ENCODE results near the gene PCDHB16.
"Not testable (repeated sequence)": the region's sequence is repeated elsewhere in the genome, so short reads cannot be mapped to it uniquely, and the experiment has no call there.

PCDHB16 gene

GRCh38 chr5:141208478-141208877 lies 26.3 kb downstream of the PCDHB16 start, which contains the start of gene PCDHB12:
TSS of gene PCDHB12 (plus strand) at chr5:141208719. CDS start at chr5:141208908, 189 bp downstream.
- H2AFZ ChIP-seq (ENCODE audit: low read depth), result no peak within 1 kb of the TSS
- no peak within 1 kb of the TSS for H3K27ac ChIP-seq
- TF ChIP-seq, protein P1, sequence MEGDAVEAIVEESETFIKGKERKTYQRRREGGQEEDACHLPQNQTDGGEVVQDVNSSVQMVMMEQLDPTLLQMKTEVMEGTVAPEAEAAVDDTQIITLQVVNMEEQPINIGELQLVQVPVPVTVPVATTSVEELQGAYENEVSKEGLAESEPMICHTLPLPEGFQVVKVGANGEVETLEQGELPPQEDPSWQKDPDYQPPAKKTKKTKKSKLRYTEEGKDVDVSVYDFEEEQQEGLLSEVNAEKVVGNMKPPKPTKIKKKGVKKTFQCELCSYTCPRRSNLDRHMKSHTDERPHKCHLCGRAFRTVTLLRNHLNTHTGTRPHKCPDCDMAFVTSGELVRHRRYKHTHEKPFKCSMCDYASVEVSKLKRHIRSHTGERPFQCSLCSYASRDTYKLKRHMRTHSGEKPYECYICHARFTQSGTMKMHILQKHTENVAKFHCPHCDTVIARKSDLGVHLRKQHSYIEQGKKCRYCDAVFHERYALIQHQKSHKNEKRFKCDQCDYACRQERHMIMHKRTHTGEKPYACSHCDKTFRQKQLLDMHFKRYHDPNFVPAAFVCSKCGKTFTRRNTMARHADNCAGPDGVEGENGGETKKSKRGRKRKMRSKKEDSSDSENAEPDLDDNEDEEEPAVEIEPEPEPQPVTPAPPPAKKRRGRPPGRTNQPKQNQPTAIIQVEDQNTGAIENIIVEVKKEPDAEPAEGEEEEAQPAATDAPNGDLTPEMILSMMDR (conservative IDR thresholded peaks at IDR 0.05; ENCODE audit: low read depth, low read length), result no peak
- H3K4me3 ChIP-seq (IDR thresholded peaks at IDR 0.05; ENCODE audit: insufficient read depth, low read depth, low read length), result no peak within 1 kb of the TSS
- no peak within 1 kb of the TSS for H3K4me2 ChIP-seq
- no peaks in the 10 kb centered on the region for H3K36me3 ChIP-seq (ENCODE audit: insufficient read depth)
- H4K20me1 ChIP-seq (ENCODE audit: insufficient read depth), result no peaks in the 10 kb centered on the region
- no peaks in the 10 kb centered on the region for H3K27me3 ChIP-seq (ENCODE audit: insufficient read depth, low read depth)
- no peak within 1 kb of the TSS for H3K9ac ChIP-seq
- no peaks in the 10 kb centered on the region for H3K79me2 ChIP-seq (ENCODE audit: insufficient read depth, low read depth)
- no peaks in the 10 kb centered on the region for H3K4me1 ChIP-seq (ENCODE audit: low read depth, poor library complexity, severe bottlenecking)

DNA sequence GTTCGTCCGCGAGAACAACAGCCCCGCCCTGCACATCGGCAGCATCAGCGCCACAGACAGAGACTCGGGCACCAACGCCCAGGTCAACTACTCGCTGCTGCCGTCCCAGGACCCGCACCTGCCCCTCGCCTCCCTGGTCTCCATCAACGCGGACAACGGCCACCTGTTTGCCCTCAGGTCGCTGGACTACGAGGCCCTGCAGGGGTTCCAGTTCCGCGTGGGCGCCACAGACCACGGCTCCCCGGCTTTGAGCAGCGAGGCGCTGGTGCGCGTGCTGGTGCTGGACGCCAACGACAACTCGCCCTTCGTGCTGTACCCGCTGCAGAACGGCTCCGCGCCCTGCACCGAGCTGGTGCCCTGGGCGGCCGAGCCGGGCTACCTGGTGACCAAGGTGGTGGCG lies 28.1 kb downstream of the PCDHB16 start:
- not testable (repeated sequence) for H3K4me2 ChIP-seq; H3K27ac ChIP-seq; H3K36me3 ChIP-seq (ENCODE audit: insufficient read depth); H4K20me1 ChIP-seq (ENCODE audit: insufficient read depth); H3K4me1 ChIP-seq (ENCODE audit: low read depth, poor library complexity, severe bottlenecking); H3K9ac ChIP-seq; H3K79me2 ChIP-seq (ENCODE audit: insufficient read depth, low read depth); H2AFZ ChIP-seq (ENCODE audit: low read depth); H3K27me3 ChIP-seq (ENCODE audit: insufficient read depth, low read depth); H3K4me3 ChIP-seq (IDR thresholded peaks at IDR 0.05; ENCODE audit: insufficient read depth, low read depth, low read length)

DNA sequence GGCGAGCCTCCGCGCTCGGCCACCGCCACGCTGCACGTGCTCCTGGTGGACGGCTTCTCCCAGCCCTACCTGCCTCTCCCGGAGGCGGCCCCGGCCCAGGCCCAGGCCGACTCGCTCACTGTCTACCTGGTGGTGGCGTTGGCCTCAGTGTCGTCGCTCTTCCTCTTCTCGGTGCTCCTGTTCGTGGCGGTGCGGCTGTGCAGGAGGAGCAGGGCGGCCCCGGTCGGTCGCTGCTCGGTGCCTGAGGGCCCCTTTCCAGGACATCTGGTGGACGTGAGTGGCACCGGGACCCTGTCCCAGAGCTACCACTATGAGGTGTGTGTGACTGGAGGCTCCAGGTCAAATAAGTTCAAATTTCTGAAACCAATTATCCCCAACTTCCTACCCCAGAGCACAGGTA lies 28.7 kb downstream of the PCDHB16 start:
- H3K27ac ChIP-seq; H3K36me3 ChIP-seq (ENCODE audit: insufficient read depth); H3K27me3 ChIP-seq (ENCODE audit: insufficient read depth, low read depth); H3K4me1 ChIP-seq (ENCODE audit: low read depth, poor library complexity, severe bottlenecking); H2AFZ ChIP-seq (ENCODE audit: low read depth); H3K79me2 ChIP-seq (ENCODE audit: insufficient read depth, low read depth); H3K4me3 ChIP-seq (IDR thresholded peaks at IDR 0.05; ENCODE audit: insufficient read depth, low read depth, low read length); H4K20me1 ChIP-seq (ENCODE audit: insufficient read depth); H3K4me2 ChIP-seq; H3K9ac ChIP-seq: not testable (repeated sequence)

DNA sequence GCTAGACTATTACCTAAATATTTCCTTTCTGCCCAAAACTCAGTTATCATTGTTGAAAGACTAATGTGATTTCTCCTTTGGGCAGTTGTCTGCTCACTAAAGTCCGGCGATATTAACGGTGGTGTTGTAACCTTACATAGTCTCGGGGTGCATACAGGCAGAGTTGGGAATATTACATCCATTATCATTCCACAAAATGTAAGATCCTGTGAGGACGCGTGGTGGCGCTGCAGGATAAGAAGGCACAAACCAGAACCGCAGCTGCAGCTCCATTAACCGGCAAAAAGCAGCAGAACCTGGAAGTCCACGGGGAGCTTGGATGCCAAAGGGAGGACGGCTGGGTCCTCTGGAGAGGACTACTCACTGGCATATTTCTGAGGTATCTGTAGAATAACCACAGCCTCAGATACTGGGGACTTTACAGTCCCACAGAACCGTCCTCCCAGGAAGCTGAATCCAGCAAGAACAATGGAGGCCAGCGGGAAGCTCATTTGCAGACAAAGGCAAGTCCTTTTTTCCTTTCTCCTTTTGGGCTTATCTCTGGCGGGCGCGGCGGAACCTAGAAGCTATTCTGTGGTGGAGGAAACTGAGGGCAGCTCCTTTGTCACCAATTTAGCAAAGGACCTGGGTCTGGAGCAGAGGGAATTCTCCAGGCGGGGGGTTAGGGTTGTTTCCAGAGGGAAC lies 31.6 kb downstream of the PCDHB16 start, which contains the start of gene PCDHB13:
PCDHB13 (plus strand) TSS at position 264 of the 684 bp plus-strand sequence; CDS start at position 469, 205 bp downstream.
- not testable (repeated sequence) for H3K27me3 ChIP-seq (ENCODE audit: insufficient read depth, low read depth); H2AFZ ChIP-seq (ENCODE audit: low read depth); H3K4me1 ChIP-seq (ENCODE audit: low read depth, poor library complexity, severe bottlenecking); H3K27ac ChIP-seq; H3K4me2 ChIP-seq; H3K9ac ChIP-seq; H4K20me1 ChIP-seq (ENCODE audit: insufficient read depth); H3K36me3 ChIP-seq (ENCODE audit: insufficient read depth); H3K79me2 ChIP-seq (ENCODE audit: insufficient read depth, low read depth); H3K4me3 ChIP-seq (IDR thresholded peaks at IDR 0.05; ENCODE audit: insufficient read depth, low read depth, low read length)

DNA sequence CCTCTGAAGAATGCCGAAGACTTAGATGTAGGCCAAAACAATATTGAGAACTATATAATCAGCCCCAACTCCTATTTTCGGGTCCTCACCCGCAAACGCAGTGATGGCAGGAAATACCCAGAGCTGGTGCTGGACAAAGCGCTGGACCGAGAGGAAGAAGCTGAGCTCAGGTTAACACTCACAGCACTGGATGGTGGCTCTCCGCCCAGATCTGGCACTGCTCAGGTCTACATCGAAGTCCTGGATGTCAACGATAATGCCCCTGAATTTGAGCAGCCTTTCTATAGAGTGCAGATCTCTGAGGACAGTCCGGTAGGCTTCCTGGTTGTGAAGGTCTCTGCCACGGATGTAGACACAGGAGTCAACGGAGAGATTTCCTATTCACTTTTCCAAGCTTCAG lies 32.4 kb downstream of the PCDHB16 start:
- not testable (repeated sequence) for H3K4me2 ChIP-seq; H3K9ac ChIP-seq; H4K20me1 ChIP-seq (ENCODE audit: insufficient read depth); H3K27ac ChIP-seq; H3K36me3 ChIP-seq (ENCODE audit: insufficient read depth); H3K27me3 ChIP-seq (ENCODE audit: insufficient read depth, low read depth); H3K4me1 ChIP-seq (ENCODE audit: low read depth, poor library complexity, severe bottlenecking); H3K79me2 ChIP-seq (ENCODE audit: insufficient read depth, low read depth); H3K4me3 ChIP-seq (IDR thresholded peaks at IDR 0.05; ENCODE audit: insufficient read depth, low read depth, low read length); H2AFZ ChIP-seq (ENCODE audit: low read depth)

GRCh38 chr5:141215504-141215903 lies 33.3 kb downstream of the PCDHB16 start:
- not testable (repeated sequence) for H3K36me3 ChIP-seq (ENCODE audit: insufficient read depth); H2AFZ ChIP-seq (ENCODE audit: low read depth); H3K27ac ChIP-seq; H3K4me3 ChIP-seq (IDR thresholded peaks at IDR 0.05; ENCODE audit: insufficient read depth, low read depth, low read length); H3K4me2 ChIP-seq; H3K27me3 ChIP-seq (ENCODE audit: insufficient read depth, low read depth); H3K4me1 ChIP-seq (ENCODE audit: low read depth, poor library complexity, severe bottlenecking); H3K9ac ChIP-seq; H3K79me2 ChIP-seq (ENCODE audit: insufficient read depth, low read depth); H4K20me1 ChIP-seq (ENCODE audit: insufficient read depth)

GRCh38 chr5:141216035-141216434 lies 33.8 kb downstream of the PCDHB16 start:
- not testable (repeated sequence) for H2AFZ ChIP-seq (ENCODE audit: low read depth); H3K27ac ChIP-seq; H3K9ac ChIP-seq; H3K36me3 ChIP-seq (ENCODE audit: insufficient read depth); H3K27me3 ChIP-seq (ENCODE audit: insufficient read depth, low read depth); H3K4me3 ChIP-seq (IDR thresholded peaks at IDR 0.05; ENCODE audit: insufficient read depth, low read depth, low read length); H3K79me2 ChIP-seq (ENCODE audit: insufficient read depth, low read depth); H4K20me1 ChIP-seq (ENCODE audit: insufficient read depth); H3K4me2 ChIP-seq; H3K4me1 ChIP-seq (ENCODE audit: low read depth, poor library complexity, severe bottlenecking)

Data from KMS-11 (cell line).